D721Med (cell line): ENCODE data around the gene KCNIP3.
A peak's percentile ranks its signal among the peaks of the same experiment; 100 is the strongest.

ENCODE experiments used
- DNase-seq: peaks from one replicate; pipeline ENCODE4 v3.0.0; 2011; ENCODE audit warnings: low spot score; ENCODE audit not compliant: insufficient read length
- FAIRE-seq: peaks from 2 replicates; lab custom pipeline; 2011; peaks lifted over from hg19 to GRCh38; lab: Jason Lieb, UNC
- CTCF ChIP-seq: IDR thresholded peaks from 2 replicates; pipeline ENCODE4 v1.5.1; 2012; ENCODE audit warnings: mild to moderate bottlenecking, control low read depth; ENCODE audit not compliant: insufficient read depth; ENCODE audit errors: missing control alignments

Gene KCNIP3

DNA sequence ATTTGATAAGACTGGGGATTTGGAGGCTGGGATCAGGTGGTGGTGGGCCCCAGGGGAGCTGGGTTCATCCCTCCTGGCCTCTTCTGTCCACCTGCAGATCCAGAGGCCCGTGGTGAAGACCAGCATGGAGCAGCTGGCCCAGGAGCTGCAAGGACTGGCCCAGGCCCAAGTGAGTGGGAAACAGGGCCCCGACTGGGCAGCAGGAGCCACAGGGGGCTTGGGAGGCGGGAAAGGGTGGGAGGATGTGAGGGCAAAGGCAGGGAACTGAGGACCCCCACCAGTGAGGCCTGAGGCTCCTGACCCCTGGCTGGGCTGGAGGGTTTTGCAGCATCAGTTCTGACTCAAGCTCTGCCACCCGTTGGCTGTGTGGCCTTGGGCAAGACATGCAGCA, 11.6 kb upstream of the KCNIP3 start:
- no peak for FAIRE-seq
- DNase-seq: no peak
- TF ChIP-seq CTCF: no peak

DNA sequence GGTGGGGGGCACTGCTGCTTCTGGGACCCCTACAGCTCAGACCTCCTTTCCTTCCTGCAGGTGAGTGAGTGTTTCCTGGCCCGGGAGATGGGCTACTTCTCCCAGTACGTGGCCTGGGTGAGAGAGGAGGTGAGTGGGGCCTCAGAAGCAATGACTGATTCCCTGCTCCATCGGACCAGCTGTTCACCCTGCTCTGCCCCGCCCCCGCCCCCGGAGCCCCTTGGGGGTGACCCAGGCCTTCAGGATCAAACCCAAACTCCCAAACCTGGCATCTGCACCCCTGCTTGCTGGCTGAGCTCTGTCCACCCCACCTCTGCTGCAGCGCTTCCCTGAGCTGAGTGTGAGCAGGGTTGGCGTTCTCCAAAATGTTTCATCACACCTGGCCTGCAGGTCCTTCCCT, 9.8 kb upstream of the KCNIP3 start:
- FAIRE-seq: no peak
- no peak for TF ChIP-seq CTCF
- DNase-seq: no peak

DNA sequence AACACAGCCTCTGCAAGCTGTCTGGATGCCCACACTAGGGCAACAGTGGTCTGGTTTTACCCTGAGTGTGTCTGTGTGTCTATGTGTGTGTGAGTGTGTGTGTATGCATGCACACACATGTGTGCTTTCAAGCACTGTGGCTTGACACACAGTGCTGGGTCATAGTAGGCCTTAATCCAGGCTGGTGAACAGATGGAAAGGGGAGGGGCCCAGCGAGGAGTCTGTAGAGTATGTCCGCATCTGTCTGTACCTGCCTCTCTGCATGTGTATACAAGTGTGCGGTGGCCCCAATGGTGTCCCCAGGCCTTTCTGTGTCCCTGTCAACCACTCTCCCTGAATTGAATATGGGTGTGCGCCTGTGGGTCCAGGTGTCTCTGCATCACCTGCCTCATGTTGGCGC, 9.3 kb upstream of the KCNIP3 start:
- FAIRE-seq (peak; percentile 29), DNase-seq (peak; percentile 82)
- no peak for TF ChIP-seq CTCF

GRCh38 chr2:95289253-95289652, 7.9 kb upstream of the KCNIP3 start:
- DNase-seq (no peak), FAIRE-seq (no peak)
- TF ChIP-seq CTCF: no peak

GRCh38 chr2:95291222-95291621, 5.9 kb upstream of the KCNIP3 start:
- TF ChIP-seq CTCF: no peak
- no peak for FAIRE-seq
- no peak for DNase-seq

GRCh38 chr2:95292623-95293260, 4.4 kb upstream of the KCNIP3 start:
- FAIRE-seq: no peak
- DNase-seq: no peak
- TF ChIP-seq CTCF: no peak

DNA sequence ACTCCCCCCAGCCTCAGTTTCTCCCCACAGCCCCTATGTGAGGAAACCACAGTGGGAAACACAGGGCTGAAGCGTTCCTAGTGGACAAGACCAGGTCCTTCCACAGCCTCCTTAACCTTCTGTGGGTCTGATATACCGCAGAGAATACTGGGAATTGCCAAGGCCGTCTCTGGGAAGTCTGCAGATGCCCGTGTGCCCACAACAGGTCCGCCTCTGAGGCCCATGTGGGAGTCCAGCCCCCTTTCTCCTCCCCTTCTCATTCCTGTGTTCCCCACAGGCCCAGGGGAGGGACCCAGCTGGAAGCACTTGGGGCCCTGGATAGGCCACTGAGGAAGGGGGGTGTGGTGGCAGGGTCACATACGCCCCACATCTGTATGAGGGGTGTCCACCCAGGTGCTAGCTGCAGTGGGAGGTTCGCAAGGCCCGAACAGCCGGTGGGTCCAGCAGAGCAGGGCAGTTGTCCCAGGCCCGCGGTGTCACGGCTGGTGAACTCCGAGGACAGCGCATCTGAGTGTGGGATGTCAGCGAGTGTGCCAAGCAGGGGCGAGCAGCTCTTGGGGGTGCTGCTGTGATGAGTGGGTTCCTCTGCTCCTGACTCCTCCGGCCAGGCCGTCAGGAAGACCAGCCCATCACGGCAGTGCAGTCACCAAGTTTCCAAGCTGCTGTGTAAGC, 2.4 kb upstream of the KCNIP3 start:
- FAIRE-seq (no peak), DNase-seq (no peak)
- TF ChIP-seq CTCF: no peak
